GM10847 (cell line): ENCODE measurements around the gene IL9.

Experiments
- POLR2A ChIP-seq: IDR thresholded peaks from 2 replicates; pipeline ENCODE4 v1.6.1; 2011; ENCODE audit not compliant: insufficient read length; ENCODE audit errors: extremely low read depth

The IL9 gene

GRCh38 chr5:135901633-135902032, 6.0 kb upstream of the IL9 start:
- TF ChIP-seq POLR2A = no peak

DNA sequence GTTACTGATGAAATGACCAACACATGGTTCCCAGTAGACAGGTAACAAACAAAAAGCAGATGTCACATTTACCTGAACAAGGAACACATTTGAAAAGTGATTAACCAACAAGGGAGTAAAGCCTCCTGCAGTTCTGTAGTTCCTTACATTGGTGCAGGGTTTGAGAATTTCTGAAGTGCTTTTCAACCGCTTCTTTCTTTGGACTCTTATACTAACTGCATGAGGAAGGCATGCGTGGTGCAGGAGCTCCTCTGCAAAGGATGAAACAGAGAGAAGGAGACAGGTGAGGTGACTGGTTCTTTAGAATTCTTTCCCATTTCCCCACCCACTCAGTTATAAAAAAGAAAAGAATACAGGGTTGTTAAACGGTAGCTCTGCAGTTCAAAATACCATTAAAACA, 4.6 kb upstream of the IL9 start:
- no peak for TF ChIP-seq POLR2A

DNA sequence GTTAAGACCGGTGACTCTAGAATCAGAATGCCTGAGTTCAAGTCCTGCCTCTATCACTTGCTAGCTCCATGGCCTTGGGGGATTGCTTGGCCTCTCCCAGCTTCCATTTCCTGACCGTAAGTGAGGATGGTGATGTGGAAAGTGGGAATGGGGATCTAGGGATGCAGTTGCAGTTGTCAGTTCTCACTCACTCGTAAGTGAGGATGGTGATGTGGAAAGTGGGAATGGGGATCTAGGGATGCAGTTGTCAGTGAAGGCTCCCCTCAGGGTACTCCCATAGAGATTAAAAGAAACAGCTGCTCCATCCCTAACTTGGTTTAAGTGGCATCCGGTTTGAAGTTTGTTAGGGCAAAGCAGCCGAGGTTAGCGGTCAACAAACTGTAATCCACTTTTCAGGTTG, 3.0 kb upstream of the IL9 start:
- TF ChIP-seq POLR2A = no peak

- no peak for TF ChIP-seq POLR2A
These were observed 852 bp downstream of the IL9 start for GRCh38 chr5:135894789-135895188.

GRCh38 chr5:135894276-135894675, 1.4 kb downstream of the IL9 start:
- no peak for TF ChIP-seq POLR2A

DNA sequence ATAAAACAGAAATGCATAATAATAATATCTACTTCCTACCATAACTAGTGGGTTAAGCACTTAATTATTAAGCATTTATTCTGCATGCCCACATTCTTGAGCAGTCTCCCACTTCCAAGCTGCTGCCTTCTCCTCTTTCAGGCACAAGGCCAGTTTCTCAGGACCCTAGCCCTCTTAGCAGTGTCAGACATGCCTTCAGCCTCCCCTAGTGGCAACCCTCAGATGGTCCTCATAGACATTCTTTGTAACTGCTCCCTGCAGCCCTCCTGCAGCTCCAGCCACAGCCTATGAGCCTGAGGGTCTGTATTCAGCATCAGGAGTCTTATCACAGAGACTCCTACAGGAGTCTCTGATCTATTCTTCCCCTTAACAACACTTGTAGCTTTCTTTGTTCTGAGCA, 3.9 kb downstream of the IL9 start:
- no peak for TF ChIP-seq POLR2A

- TF ChIP-seq POLR2A = no peak
These were observed 4.4 kb downstream of the IL9 start for GRCh38 chr5:135891268-135891667.

- no peak for TF ChIP-seq POLR2A
These were observed 4.8 kb downstream of the IL9 start for GRCh38 chr5:135890867-135891266.

DNA sequence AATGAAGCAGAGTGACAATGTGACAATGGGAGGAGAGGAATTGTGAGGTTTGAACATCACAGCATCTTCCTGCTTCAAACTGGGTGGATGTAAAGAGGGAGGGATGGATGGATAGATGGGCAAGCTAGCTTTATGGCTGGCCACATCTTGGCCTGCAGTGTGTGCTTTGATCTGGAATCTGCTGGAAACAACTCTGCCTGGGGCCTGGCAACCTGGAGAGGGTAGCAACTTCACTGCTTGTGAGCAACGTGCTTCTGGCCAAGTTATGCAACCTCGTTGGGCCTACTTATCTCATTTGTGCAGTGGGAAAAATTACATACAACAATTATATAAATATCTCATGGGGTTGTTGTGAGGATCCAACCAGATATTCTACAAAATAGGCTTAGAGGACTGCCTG, 5.3 kb downstream of the IL9 start:
- TF ChIP-seq POLR2A = no peak

DNA sequence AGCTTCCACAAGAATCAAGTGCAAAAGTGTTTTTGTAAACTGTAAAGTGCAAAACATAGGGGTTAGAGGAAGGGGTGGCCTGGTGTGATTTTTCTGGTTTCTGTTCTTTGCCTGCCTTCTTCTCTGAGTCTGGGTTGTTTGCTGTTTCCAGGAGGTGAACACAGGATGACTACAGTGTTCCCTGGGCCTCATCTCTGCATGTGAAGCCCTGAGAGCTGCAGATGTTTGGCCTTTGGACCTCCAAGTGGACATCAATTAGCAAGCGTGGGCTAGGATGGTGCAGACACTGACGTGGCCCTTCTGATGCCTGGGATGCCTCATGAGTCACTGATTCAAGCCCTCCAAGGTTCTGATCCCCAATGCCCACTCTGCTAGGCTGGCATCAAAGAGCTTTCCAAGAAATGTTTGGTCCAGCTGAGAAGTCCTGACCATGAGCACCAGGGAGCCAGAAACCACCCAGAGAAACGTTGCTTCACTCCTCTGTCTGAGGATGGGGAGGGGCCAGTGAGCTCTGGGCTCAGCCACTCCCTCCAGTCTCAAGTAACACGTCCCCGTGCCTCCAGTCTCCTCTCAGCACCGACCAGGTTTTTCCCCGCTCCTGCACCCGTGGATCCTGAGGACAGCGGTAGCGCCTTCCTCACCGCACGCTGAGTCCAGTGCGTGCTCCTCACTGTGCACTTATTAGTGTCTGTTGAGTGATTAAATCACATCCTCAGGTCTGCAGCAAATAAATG, 7.6 kb downstream of the IL9 start:
- no peak for TF ChIP-seq POLR2A

DNA sequence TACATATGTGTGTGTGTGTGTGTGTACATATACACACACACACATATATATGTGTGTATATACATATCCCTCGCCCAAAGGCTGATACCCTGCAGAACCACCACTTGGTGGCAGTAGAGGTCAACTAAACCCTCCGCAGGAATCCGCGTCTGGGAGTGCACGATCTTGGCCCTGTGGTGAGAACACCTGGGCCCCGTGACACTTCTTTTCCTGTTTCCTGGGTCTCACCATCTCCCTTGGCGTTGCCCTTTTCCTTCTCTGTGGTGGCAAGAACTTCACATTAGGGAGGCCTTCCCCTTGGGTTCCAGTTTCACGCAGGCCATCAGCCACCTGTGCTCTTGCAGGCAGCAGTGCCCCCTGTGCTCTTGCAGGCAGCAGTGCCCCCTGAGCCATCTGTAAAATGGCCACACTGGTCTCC, 8.2 kb downstream of the IL9 start:
- TF ChIP-seq POLR2A = no peak

- no peak for TF ChIP-seq POLR2A
These were observed 9.5 kb downstream of the IL9 start for GRCh38 chr5:135886136-135886535.

DNA sequence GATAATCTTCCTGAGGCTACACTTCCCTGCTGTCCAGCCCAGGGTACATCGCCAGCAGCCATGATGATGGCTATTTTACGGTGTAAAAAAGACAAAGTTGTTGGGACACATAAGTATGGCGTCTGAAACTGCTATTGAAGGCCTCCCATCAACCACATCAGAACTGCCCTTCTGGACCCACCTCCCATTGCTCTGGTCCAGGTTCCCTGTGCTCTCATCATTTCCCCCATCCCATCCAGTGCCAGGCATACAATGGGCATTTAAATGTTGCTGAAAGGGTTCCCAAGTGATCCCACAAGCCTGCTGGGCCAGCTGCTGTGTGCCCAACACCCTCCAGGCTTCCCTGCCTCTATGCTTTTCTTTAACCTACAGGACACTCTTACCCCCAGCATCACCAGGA, 10.6 kb downstream of the IL9 start:
- TF ChIP-seq POLR2A = no peak

DNA sequence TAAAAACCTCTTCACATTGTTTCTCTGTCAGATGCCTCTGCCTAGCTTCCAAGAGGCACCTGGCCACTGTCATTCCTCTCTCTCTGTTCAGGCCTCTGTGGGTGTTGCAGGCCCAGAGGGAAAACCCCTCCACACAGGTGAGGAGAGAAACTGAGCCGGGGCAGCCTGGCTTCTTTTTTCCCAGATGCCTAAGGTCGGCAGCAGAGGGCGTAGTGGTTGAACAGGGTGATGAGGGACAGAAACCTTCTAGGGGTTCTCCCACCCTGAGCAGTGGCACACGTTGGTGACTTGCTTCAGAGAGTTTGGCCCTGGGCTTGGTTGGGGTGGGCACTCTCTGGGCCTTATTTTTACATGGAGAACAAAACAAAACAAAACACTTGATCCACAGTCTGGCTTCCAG, 12.2 kb downstream of the IL9 start:
- no peak for TF ChIP-seq POLR2A

DNA sequence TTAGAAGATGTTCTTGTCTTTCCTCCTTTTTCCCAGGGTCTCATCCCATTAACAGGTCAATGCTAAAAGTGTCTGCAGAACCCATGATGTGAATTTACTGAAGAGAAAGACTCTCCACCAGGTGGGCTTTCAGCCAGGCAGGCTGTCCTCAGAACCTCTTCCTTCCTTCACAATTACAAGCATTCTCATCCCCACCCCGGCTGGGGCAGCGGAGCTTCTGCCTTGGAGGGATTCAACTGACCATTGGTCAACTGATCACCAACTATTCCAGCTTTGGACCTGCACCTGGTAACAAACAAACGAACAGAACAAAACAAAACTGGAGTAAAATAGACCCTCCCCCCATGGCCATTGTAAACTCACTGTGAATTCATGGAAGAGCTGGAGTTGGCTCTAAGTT, 12.6 kb downstream of the IL9 start:
- no peak for TF ChIP-seq POLR2A

DNA sequence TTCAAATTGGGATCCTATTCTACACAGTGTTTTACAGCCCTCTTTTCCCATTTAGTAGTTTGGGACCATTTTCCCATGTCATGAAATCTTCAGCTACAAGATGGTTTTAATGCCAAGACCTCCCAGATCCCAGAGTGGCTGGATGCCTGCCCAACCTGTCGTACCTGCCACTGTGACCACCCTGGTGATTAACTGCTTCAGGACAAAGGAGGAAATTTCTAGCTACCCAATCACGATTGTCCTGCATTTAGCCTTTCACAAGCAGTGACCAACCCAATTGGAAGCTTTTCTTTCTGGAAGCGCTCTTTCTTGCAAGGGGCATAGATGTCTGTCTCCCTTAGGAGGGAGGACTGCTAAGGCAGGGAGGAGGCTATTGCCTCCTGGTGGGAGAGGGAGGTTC, 13.8 kb downstream of the IL9 start:
- TF ChIP-seq POLR2A = no peak

DNA sequence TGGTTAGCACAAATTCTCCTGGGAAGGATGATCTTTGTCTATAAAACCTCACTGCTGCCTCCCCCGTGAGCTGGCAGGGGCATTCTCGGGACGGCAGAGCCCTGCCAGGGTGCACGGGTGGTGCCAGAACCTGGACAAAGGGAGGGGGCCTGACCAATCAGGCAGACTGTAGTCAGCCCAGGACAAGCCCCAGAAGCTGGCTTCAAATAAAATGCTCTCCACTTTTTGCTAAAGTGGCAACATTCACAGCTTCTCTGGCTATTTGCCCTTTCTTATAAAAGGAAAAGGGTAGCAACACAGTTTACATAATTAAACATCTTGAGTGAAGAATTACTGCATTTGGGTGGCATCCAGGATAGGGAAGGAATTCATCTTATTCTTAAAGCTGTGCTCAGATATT, 14.4 kb downstream of the IL9 start:
- no peak for TF ChIP-seq POLR2A

DNA sequence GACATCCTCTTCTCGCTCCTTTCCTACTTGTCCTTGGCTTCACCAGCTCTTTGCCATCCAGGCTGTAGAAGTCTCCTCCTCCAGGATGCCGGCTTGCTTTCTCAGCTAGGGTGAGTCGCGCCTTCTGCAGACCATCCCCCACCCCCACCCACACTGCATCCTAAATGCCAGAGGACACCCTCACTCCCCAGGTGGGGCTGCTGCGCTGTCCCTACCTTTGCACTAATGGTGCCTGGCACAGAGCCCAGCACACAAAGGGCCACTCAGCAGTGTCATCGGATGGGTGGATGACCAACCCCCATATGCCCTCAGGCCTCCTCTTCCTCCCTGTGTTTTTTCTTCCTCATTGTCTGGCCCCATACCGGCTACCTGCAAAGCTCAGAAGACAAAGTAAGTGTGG, 14.8 kb downstream of the IL9 start:
- no peak for TF ChIP-seq POLR2A

DNA sequence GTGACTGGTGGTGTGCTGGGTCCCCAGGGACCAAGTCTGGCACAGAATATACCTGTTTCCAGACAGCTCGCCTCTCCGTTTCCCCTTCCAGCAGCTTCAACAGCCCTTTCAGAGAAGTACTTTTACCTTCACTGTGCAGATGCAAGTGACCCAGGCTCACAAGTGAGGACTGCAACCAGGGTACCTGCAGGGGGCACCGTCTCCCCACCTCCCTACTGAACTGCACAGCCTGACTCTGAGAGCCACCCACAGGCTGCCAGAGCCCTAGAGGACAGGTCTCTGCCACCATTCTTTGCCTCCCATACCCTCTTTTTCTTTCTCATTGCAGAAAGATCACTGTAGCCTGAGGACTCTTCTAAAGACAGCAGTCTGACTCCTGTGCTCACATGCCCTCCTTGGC, 15.4 kb downstream of the IL9 start:
- no peak for TF ChIP-seq POLR2A
